Stimulated activated CD8-positive, alpha-beta memory T cell treated with anti-CD3 and anti-CD28 coated beads, Interleukin-12 subunit alpha, Interleukin-12 subunit beta, amount 100 ng/mL, for 1 hour (primary cell): Measurements from ENCODE around the gene WNT5A.

Experiments
- DNase-seq: peaks from one replicate; pipeline ENCODE4 v3.0.0-alpha.2; 2020; ENCODE audit warnings: low read depth

Gene WNT5A

GRCh38 chr3:55486857-55487380 is at the start of gene WNT5A:
Gene WNT5A (minus strand): TSS chr3:55487306. CDS start chr3:55486985, 321 bp downstream.
- no peak for DNase-seq

- no peak for DNase-seq
Measured at GRCh38 chr3:55534876-55535275, 47.8 kb upstream of the WNT5A start.

GRCh38 chr3:55532806-55533205 is 45.7 kb upstream of the WNT5A start:
- no peak for DNase-seq

GRCh38 chr3:55531321-55531720 is 44.2 kb upstream of the WNT5A start:
- DNase-seq = no peak

- DNase-seq = no peak
Measured at GRCh38 chr3:55527361-55527760, 40.3 kb upstream of the WNT5A start.

- DNase-seq = no peak
Measured at GRCh38 chr3:55526332-55527030, 39.4 kb upstream of the WNT5A start.

GRCh38 chr3:55525436-55525835 is 38.3 kb upstream of the WNT5A start:
- no peak for DNase-seq

- no peak for DNase-seq
Measured at GRCh38 chr3:55524565-55525244, 37.6 kb upstream of the WNT5A start.

GRCh38 chr3:55523471-55523870 is 36.4 kb upstream of the WNT5A start:
- DNase-seq = no peak

- no peak for DNase-seq
Measured at GRCh38 chr3:55521738-55522421, 34.8 kb upstream of the WNT5A start.

- DNase-seq = no peak
Measured at GRCh38 chr3:55521064-55521737, 34.1 kb upstream of the WNT5A start.

GRCh38 chr3:55519019-55519418 is 31.9 kb upstream of the WNT5A start:
- DNase-seq = no peak

GRCh38 chr3:55518451-55518850 is 31.3 kb upstream of the WNT5A start:
- no peak for DNase-seq

- DNase-seq = no peak
Measured at GRCh38 chr3:55516392-55517030, 29.4 kb upstream of the WNT5A start.

GRCh38 chr3:55515550-55516246 is 28.6 kb upstream of the WNT5A start:
- no peak for DNase-seq

- no peak for DNase-seq
Measured at GRCh38 chr3:55514962-55515361, 27.9 kb upstream of the WNT5A start.

- no peak for DNase-seq
Measured at GRCh38 chr3:55512571-55513343, 25.7 kb upstream of the WNT5A start.

- no peak for DNase-seq
Measured at GRCh38 chr3:55511895-55512570, 24.9 kb upstream of the WNT5A start.

- no peak for DNase-seq
Measured at GRCh38 chr3:55508335-55508734, 21.2 kb upstream of the WNT5A start.

GRCh38 chr3:55507808-55508207 is 20.7 kb upstream of the WNT5A start:
- DNase-seq = no peak
